Measurements from ENCODE around the gene MLPH.
A peak's percentile ranks its signal among the peaks of the same experiment; 100 is the strongest.

The MLPH gene

GRCh38 chr2:237600205-237600846 is 113.3 kb downstream of the MLPH start:
- no peak for DNase-seq (ENCODE audit: low read depth, low spot score)

DNA sequence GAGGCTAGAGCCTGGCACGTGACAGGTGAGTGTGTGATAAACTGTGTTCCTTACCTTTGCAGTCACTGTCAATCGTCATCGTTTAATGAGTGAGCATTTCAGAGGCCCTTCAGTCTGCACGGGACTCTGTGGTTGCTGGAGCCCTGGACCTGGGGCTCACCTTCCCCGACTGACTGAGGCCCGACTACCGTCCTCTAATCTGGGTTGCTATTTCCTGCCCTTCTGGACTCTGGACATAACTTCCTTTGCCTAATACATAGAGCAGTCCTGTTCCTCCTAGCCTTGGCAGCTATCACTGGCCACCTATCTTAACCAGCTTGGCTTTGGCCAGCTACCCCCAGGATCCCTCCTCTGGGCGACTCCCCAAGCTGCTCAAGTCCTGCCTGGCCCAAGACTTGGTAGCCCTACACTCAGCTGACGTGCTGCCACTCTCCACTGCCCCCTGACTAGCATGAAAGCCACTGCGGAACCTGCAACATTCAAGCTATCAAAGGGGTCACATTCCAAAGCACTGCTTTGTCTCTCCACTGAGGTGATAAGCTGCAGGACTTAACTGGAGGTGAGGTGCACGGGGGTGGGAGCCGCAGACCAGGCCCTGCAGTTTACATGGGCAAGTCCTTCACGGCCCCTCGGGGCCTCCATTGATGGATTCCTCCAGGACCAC is 114.5 kb downstream of the MLPH start:
- no peak for DNase-seq (ENCODE audit: low read depth, low spot score)

- no peak for DNase-seq (ENCODE audit: low read depth, low spot score)
These were observed 115.4 kb downstream of the MLPH start for GRCh38 chr2:237602409-237602808.

GRCh38 chr2:237603049-237603717 is 116.1 kb downstream of the MLPH start:
- DNase-seq (ENCODE audit: low read depth, low spot score) = no peak

DNA sequence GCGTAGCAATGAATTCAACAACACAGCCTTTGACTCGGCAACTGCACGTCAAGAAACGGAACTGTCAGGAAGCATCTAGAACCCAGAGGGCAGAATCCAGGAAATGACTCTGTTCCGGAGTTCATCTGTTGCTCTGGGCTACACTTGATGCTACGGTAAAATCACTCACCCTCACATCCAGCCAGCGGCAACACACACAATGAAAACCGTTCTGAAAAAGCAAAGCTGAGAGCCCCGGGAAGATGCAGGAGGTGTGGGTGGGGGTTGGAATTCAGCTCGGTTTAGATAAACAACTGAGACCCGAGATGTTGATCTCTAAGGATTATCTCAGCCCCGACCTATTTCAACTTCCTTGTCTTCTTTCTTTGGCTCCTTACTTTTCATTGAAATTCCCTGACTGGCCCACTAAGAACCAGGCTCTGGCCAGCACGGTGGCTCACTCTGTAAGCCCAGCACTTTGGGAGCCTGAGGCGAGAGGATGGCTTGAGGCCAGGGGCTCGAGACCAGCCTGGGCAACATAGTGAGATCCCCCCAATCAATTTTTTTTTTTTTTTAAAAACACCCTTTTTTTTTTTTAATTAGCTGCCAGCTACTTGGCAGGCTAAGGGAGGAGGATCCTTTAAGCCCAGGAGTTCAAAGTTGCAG is 116.8 kb downstream of the MLPH start:
- peak; percentile 42 for DNase-seq (ENCODE audit: low read depth, low spot score)

- DNase-seq (ENCODE audit: low read depth, low spot score) = no peak
These were observed 117.3 kb downstream of the MLPH start for GRCh38 chr2:237604391-237604790.
